Subcutaneous preadipocyte (primary cell): Measurements from ENCODE around the gene ATXN7L3B. TPM values are rescaled to one million over a fixed set of nuclear protein-coding genes. Genes with fewer than 3 reads are reported as not detected.

Source experiments
- total RNA-seq: library from RNA; depleted of rRNA; stranded (reverse); fragments of >200 nt; gene quantifications from 2 replicates; pipeline ENCODE4 v1.2.3, GENCODE V29; 2012

Gene ATXN7L3B
- total RNA-seq: 14.7 and 19.4 TPM in 2 replicates

DNA sequence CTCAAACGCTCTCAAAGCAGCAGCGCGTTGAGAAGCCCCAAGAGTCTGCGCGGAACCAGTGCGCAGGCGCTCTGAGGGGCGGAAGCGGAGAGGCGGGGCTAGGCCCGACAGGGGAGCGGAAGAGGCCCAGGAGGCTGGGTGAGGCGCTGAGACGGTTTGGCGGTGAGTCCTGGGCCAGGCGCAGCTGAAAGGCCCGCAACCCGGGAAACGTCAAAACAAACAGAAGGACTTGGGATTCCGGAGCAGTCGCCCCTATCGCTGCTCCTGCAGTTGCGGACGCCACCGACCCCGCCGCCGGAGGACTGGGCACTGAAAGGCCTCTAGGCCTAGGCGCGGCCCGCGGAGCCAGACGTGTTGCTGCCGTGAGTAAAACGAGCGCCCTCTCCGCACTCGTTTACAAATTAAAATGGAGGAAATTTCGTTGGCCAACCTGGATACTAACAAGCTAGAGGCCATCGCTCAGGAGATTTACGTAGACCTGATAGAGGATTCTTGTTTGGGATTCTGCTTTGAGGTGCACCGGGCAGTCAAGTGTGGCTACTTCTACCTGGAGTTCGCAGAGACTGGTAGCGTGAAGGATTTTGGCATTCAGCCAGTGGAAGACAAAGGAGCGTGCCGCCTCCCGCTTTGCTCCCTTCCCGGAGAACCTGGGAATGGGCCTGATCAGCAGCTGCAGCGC is at the start of gene ATXN7L3B:
TSS of gene ATXN7L3B (plus strand) at position 129 of the 679 bp plus-strand sequence. CDS start at position 407, 278 bp downstream.

